Colonic mucosa (tissue), 4 donors: Measurements from ENCODE around the gene PLCH1. TPM values are rescaled to one million over a fixed set of nuclear protein-coding genes. Genes with fewer than 3 reads are reported as not detected.

Experiments used
- DNase-seq: peaks from one replicate; pipeline ENCODE4 v3.0.0-alpha.2; 2020
- H3K27ac ChIP-seq: fragments of 200-600 bp; one replicate; pipeline ENCODE4 v1.8.0; 2021
- H3K27me3 ChIP-seq: fragments of 200-600 bp; one replicate; pipeline ENCODE4 v1.8.0; 2021
- H3K36me3 ChIP-seq: fragments of 200-600 bp; one replicate; pipeline ENCODE4 v1.8.0; 2021
- H3K4me1 ChIP-seq: fragments of 200-600 bp; one replicate; pipeline ENCODE4 v1.8.0; 2021; ENCODE audit warnings: mild to moderate bottlenecking
- H3K4me3 ChIP-seq: fragments of 200-600 bp; one replicate; pipeline ENCODE4 v1.8.0; 2021
- H3K9ac ChIP-seq, 2 donors: one replicate each; pipeline ENCODE4 v1.7.0; 2013; ENCODE audit warnings: control low read depth in 2 of 2, low read depth in 2 of 2, low read length in 2 of 2
- H3K9me3 ChIP-seq: fragments of 200-600 bp; one replicate; pipeline ENCODE4 v1.8.0; 2021
- intact Hi-C: fragments of 100-400 bp; cut with DNase I; formaldehyde crosslinking; loops from one replicate; pipeline ENCODE4 v1.14.1; 2022
- total RNA-seq, 2 donors: library from RNA; stranded (reverse); fragmentation: NEBNext Ultra II Directional in 1 of 2; extraction: Animal tissue kit (Norgen Biotek cat#: 25700) in 1 of 2; gene quantifications; one replicate each; pipeline ENCODE4 v1.2.1, GENCODE V29; 2021
- TF ChIP-seq, protein P1 (sequence below): fragments of 200-600 bp; IDR thresholded peaks from one replicate; pipeline ENCODE4 v1.8.0; 2022; ENCODE audit warnings: antibody characterized with exemption, mild to moderate bottlenecking
- donor health status: healthy.
- donor health status: DM: no; HTN: no; CAD: no.
- donor health status: DM: no; HTN: no; CAD: no.

PLCH1 gene
- total RNA-seq, 2 donors from 2014 or later: 8.2 to 11.0 TPM

DNA sequence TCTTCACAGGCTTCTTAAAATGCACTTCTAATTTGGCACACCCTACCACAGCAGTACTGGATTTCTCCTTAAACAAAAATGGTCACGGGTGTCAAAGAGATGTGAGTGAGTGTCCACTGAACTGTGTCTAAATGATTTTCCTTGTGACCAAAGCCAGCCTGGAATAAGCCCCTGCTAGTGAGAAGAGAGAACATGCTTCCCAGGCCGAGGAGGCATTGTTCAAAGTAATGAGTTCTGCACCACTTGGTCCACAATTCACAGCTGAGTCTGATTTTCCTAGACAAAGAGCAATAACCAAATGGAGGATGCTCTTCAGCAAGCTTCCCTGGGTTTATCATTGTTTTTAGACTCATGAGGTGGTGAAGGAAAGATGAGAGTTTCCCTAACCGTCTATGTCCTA is 3.8 kb downstream of the PLCH1 start:
- no peak for DNase-seq
- Histone ChIP-seq H3K4me1 (no peaks in the 10 kb centered on the region), H3K4me3 (no peak overlapping the region), H3K27ac (no peak overlapping the region), H3K36me3 (no peaks in the 10 kb centered on the region), H3K27me3 (no peaks in the 10 kb centered on the region), H3K9ac (no peak overlapping the region), H3K9me3 (no peaks in the 10 kb centered on the region)
- intact Hi-C loops: loop anchor here (10.0 kb wide), 1 partner anchor 114 kb away; the partner anchor contains the start of gene SLC33A1
- TF ChIP-seq, protein P1, sequence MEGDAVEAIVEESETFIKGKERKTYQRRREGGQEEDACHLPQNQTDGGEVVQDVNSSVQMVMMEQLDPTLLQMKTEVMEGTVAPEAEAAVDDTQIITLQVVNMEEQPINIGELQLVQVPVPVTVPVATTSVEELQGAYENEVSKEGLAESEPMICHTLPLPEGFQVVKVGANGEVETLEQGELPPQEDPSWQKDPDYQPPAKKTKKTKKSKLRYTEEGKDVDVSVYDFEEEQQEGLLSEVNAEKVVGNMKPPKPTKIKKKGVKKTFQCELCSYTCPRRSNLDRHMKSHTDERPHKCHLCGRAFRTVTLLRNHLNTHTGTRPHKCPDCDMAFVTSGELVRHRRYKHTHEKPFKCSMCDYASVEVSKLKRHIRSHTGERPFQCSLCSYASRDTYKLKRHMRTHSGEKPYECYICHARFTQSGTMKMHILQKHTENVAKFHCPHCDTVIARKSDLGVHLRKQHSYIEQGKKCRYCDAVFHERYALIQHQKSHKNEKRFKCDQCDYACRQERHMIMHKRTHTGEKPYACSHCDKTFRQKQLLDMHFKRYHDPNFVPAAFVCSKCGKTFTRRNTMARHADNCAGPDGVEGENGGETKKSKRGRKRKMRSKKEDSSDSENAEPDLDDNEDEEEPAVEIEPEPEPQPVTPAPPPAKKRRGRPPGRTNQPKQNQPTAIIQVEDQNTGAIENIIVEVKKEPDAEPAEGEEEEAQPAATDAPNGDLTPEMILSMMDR: no peak

DNA sequence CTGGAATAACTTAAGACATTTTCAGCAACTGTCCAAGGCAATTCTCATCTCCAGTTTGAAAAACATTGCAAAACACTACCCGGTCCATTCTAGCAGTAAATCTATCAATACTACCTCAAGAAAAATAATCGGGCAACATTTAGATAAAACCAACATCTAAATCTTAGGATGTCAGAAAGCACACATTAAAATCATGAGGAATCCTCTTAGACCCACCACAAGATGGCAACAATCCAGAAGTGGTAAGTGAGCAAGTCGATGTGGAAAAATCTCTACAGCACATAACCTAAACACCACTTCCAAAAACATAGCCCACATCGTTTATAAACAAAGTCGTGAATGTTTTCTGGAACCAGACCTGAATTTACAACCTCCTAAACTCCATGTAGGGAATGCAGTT is 5.7 kb downstream of the PLCH1 start:
- H3K27me3 ChIP-seq: no peaks in the 10 kb centered on the region
- TF ChIP-seq, protein P1: no peak
- H3K9me3 ChIP-seq: no peaks in the 10 kb centered on the region
- no peaks in the 10 kb centered on the region for H3K4me1 ChIP-seq
- H3K27ac ChIP-seq: no peak overlapping the region
- peak overlapping the region in 1 of 2 donors; percentile 46 for H3K9ac ChIP-seq
- DNase-seq: no peak
- no peaks in the 10 kb centered on the region for H3K36me3 ChIP-seq
- no peak overlapping the region for H3K4me3 ChIP-seq
- intact Hi-C loops: no loop called here

DNA sequence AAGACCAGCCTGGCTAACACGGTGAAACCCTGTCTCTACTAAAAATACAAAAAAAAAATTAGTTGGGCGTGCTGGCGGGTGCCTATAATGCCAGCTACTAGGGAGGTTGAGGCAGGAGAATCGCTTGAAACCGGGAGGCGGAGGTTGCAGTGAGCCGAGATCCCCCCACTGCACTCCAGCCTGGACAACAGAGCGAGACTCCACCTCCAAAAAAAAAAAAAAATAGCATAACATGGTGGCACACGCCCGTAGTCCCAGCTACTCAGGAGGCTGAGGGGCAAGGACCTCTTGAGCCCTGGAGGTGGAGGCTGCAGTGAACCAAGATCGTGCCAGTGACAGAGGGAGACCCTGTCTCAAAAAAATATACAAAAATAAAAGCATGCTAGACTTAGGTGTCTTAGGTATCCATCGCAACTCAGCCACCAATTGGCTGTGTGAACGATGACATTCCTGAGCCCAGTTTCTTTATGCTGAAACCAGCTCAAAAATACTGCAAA is 6.2 kb downstream of the PLCH1 start:
- Histone ChIP-seq H3K4me1 (no peaks in the 10 kb centered on the region), H3K4me3 (no peak overlapping the region), H3K9me3 (no peaks in the 10 kb centered on the region), H3K27ac (peak overlapping the region; percentile 89), H3K27me3 (no peaks in the 10 kb centered on the region), H3K9ac (peak overlapping the region; percentile 9 to 20), H3K36me3 (no peaks in the 10 kb centered on the region)
- TF ChIP-seq, protein P1: no peak
- no peak for DNase-seq
- intact Hi-C loops: no loop called here

DNA sequence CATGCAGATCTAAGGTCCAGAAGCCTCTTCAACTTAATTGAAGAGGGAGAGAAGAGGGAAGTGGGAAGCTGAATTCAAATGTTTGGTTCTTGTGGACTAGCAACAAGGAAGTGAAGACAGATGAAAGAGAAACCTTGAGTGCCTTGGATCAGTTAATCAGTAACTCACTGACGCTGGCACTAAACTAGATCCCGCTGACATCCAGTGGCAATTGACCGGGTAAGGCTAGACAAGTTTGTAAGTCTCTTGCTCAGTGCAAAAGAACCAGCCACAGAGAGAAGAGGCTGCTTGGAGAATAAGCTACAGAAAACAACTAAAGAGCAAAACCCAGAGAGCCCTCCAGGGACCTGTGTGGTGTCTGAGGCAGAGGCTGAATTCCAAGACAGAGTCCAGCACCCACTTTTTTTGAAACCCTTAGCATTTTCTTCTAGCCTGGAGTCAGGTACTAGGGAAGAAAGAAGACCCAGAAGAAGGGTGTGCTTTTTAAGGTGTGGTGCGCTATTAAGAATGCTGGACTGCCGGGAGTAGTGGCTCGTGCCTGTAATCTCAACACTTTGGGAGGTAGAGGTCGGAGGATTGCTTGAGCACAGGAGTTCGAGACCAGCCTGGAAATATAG is 6.9 kb downstream of the PLCH1 start:
- TF ChIP-seq, protein P1: no peak
- Histone ChIP-seq H3K27ac (peak overlapping the region; percentile 89), H3K4me3 (peak overlapping the region; percentile 10), H3K27me3 (no peaks in the 10 kb centered on the region), H3K9me3 (no peaks in the 10 kb centered on the region), H3K36me3 (no peaks in the 10 kb centered on the region), H3K4me1 (no peaks in the 10 kb centered on the region), H3K9ac (peak overlapping the region; percentile 20 to 75)
- intact Hi-C loops: no loop called here
- peak; percentile 85 for DNase-seq

DNA sequence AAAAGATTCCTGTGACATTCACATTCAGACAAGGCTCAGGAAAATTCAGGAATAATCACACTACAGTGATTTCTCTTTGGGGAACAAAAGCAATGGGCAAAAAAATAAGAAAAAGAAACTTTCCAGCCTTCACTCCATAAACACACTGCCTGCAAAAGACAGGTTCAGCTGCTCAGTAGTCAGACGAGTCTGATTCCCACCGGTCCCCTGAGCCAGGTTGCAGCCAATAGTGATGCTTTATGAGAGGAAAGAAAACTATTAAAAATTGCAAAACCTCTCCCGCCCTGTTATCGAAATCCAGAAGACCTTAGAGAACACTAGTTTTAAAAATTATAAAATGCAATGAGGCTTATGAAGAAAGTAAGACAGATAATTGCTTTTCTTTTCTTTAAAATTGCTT is 8.5 kb downstream of the PLCH1 start:
- H3K4me3 ChIP-seq: peak overlapping the region; percentile 4
- H3K27me3 ChIP-seq: no peaks in the 10 kb centered on the region
- DNase-seq: no peak
- H3K9ac ChIP-seq: peak overlapping the region in 1 of 2 donors; percentile 12
- TF ChIP-seq, protein P1: no peak
- intact Hi-C loops: no loop called here
- no peak overlapping the region for H3K27ac ChIP-seq
- no peaks in the 10 kb centered on the region for H3K4me1 ChIP-seq
- H3K9me3 ChIP-seq: no peaks in the 10 kb centered on the region
- no peaks in the 10 kb centered on the region for H3K36me3 ChIP-seq
